HG03469 (cell line): ENCODE data around the gene TFPI.
"Not testable (repeated sequence)": the region's sequence is repeated elsewhere in the genome, so short reads cannot be mapped to it uniquely, and the experiment has no call there.

Experiments used
- ATAC-seq: cut with Tn5 transposase; IDR thresholded peaks from one replicate; pipeline ENCODE4 v1.9.1; 2021; ENCODE audit warnings: mild to moderate bottlenecking, moderate library complexity, moderate number of reproducible peaks; ENCODE audit not compliant: unreplicated experiment

Gene TFPI

GRCh38 chr2:187529248-187529976 is 24.8 kb downstream of the TFPI start:
- ATAC-seq = no peak

- ATAC-seq = no peak
These were observed 26.2 kb downstream of the TFPI start for GRCh38 chr2:187528042-187528441.

GRCh38 chr2:187527262-187527661 is 27.0 kb downstream of the TFPI start:
- no peak for ATAC-seq

GRCh38 chr2:187526792-187527191 is 27.4 kb downstream of the TFPI start:
- no peak for ATAC-seq

GRCh38 chr2:187525163-187525900 is 28.9 kb downstream of the TFPI start:
- no peak for ATAC-seq

- no peak for ATAC-seq
These were observed 30.9 kb downstream of the TFPI start for GRCh38 chr2:187523325-187523724.

- ATAC-seq = no peak
These were observed 34.1 kb downstream of the TFPI start for GRCh38 chr2:187520121-187520624.

- ATAC-seq = no peak
These were observed 34.7 kb downstream of the TFPI start for GRCh38 chr2:187519419-187520120.

GRCh38 chr2:187517750-187518361 is 36.4 kb downstream of the TFPI start:
- not testable (repeated sequence) for ATAC-seq

GRCh38 chr2:187516630-187517510 is 37.4 kb downstream of the TFPI start:
- ATAC-seq = not testable (repeated sequence)

- ATAC-seq = no peak
These were observed 39.3 kb downstream of the TFPI start for GRCh38 chr2:187514930-187515329.

- not testable (repeated sequence) for ATAC-seq
These were observed 39.9 kb downstream of the TFPI start for GRCh38 chr2:187514235-187514829.

- ATAC-seq = not testable (repeated sequence)
These were observed 40.6 kb downstream of the TFPI start for GRCh38 chr2:187513460-187514234.

GRCh38 chr2:187511356-187512315 is 42.6 kb downstream of the TFPI start:
- ATAC-seq = no peak

GRCh38 chr2:187510419-187511355 is 43.5 kb downstream of the TFPI start:
- ATAC-seq = not testable (repeated sequence)

GRCh38 chr2:187509667-187510417 is 44.4 kb downstream of the TFPI start:
- ATAC-seq = no peak
